Parathyroid adenoma (tissue), 2 donors: ENCODE measurements around the gene ENKD1.

ENCODE experiments used
- H2AFZ ChIP-seq: fragments of 300-600 bp; sonication (generic); one replicate; pipeline ENCODE4 v1.7.0; 2017; ENCODE audit warnings: antibody characterized with exemption, mild to moderate bottlenecking
- H3K27ac ChIP-seq: fragments of 300-600 bp; sonication (generic); one replicate; pipeline ENCODE4 v1.7.0; 2017
- H3K27me3 ChIP-seq: fragments of 300-600 bp; sonication (generic); one replicate; pipeline ENCODE4 v1.7.0; 2017; ENCODE audit warnings: low read length; ENCODE audit not compliant: control insufficient read depth, insufficient read depth
- H3K36me3 ChIP-seq: fragments of 300-600 bp; sonication (generic); one replicate; pipeline ENCODE4 v1.7.0; 2017; ENCODE audit warnings: low read length; ENCODE audit not compliant: control insufficient read depth, insufficient read depth
- H3K4me1 ChIP-seq: fragments of 300-600 bp; sonication (generic); one replicate; pipeline ENCODE4 v1.7.0; 2017; ENCODE audit warnings: control low read depth
- H3K4me2 ChIP-seq: fragments of 300-600 bp; sonication (generic); one replicate; pipeline ENCODE4 v1.7.0; 2017; ENCODE audit warnings: low read length
- H3K4me3 ChIP-seq: fragments of 300-600 bp; sonication (generic); one replicate; pipeline ENCODE4 v1.7.0; 2017; ENCODE audit warnings: low read depth, low read length
- H3K79me2 ChIP-seq: fragments of 300-600 bp; sonication (generic); one replicate; pipeline ENCODE4 v1.7.0; 2017; ENCODE audit warnings: control low read depth
- H3K9ac ChIP-seq: fragments of 300-600 bp; sonication (generic); one replicate; pipeline ENCODE4 v1.7.0; 2017; ENCODE audit warnings: mild to moderate bottlenecking
- H3K9me3 ChIP-seq: fragments of 300-600 bp; sonication (generic); one replicate; pipeline ENCODE4 v1.7.0; 2017; ENCODE audit warnings: low read length; ENCODE audit not compliant: control insufficient read depth
- CTCF ChIP-seq: fragments of 300-600 bp; sonication (generic); IDR thresholded peaks from one replicate; pipeline ENCODE4 v1.7.0; 2017; ENCODE audit warnings: antibody characterized with exemption, mild to moderate bottlenecking
- donor health status: primary hyperparathyroidism.

Gene ENKD1

GRCh38 chr16:67673712-67674580 is 7.4 kb upstream of the ENKD1 start:
- H3K4me1 ChIP-seq: peaks cover 2% of the 10 kb centered on the region
- H3K27ac ChIP-seq: peak overlapping the region; percentile 89
- no peaks in the 10 kb centered on the region for H3K9me3 ChIP-seq
- H3K4me3 ChIP-seq: no peak overlapping the region
- no peak for TF ChIP-seq CTCF
- no peaks in the 10 kb centered on the region for H3K27me3 ChIP-seq
- peak overlapping the region; percentile 38 for H2AFZ ChIP-seq
- no peaks in the 10 kb centered on the region for H3K36me3 ChIP-seq
- no peaks in the 10 kb centered on the region for H3K79me2 ChIP-seq
- H3K9ac ChIP-seq: no peak overlapping the region
- H3K4me2 ChIP-seq: no peak overlapping the region

- Histone ChIP-seq H2AFZ (peak overlapping the region; percentile 38), H3K79me2 (no peaks in the 10 kb centered on the region), H3K4me1 (peaks cover 5% of the 10 kb centered on the region), H3K27ac (peak overlapping the region; percentile 89), H3K27me3 (no peaks in the 10 kb centered on the region), H3K4me3 (no peak overlapping the region), H3K9me3 (no peaks in the 10 kb centered on the region), H3K4me2 (no peak overlapping the region), H3K9ac (no peak overlapping the region), H3K36me3 (no peaks in the 10 kb centered on the region)
- peak; percentile 66 for TF ChIP-seq CTCF
Observed at GRCh38 chr16:67672739-67673662, 6.5 kb upstream of the ENKD1 start.

- Histone ChIP-seq H3K9ac (no peak overlapping the region), H3K27ac (no peak overlapping the region), H3K79me2 (no peaks in the 10 kb centered on the region), H3K27me3 (no peaks in the 10 kb centered on the region), H3K4me1 (peaks cover 10% of the 10 kb centered on the region), H3K4me2 (no peak overlapping the region), H3K36me3 (no peaks in the 10 kb centered on the region), H3K9me3 (no peaks in the 10 kb centered on the region), H2AFZ (no peak overlapping the region), H3K4me3 (no peak overlapping the region)
- TF ChIP-seq CTCF: no peak
Observed at GRCh38 chr16:67672306-67672705, 5.8 kb upstream of the ENKD1 start.

- no peak for TF ChIP-seq CTCF
- H3K36me3 ChIP-seq: no peaks in the 10 kb centered on the region
- no peak overlapping the region for H2AFZ ChIP-seq
- H3K27me3 ChIP-seq: no peaks in the 10 kb centered on the region
- H3K9me3 ChIP-seq: no peaks in the 10 kb centered on the region
- no peak overlapping the region for H3K9ac ChIP-seq
- no peak overlapping the region for H3K4me2 ChIP-seq
- H3K27ac ChIP-seq: no peak overlapping the region
- H3K79me2 ChIP-seq: no peaks in the 10 kb centered on the region
- H3K4me3 ChIP-seq: no peak overlapping the region
- peaks cover 19% of the 10 kb centered on the region for H3K4me1 ChIP-seq
Observed at GRCh38 chr16:67669499-67670101, 3.0 kb upstream of the ENKD1 start.
